GM21528 (cell line): Measurements from ENCODE around the gene GALNTL6.
A peak's percentile ranks its signal among the peaks of the same experiment; 100 is the strongest.

Source experiments
- ATAC-seq: cut with Tn5 transposase; IDR thresholded peaks from one replicate; pipeline ENCODE4 v1.9.1; 2021; ENCODE audit warnings: mild to moderate bottlenecking, moderate library complexity; ENCODE audit not compliant: unreplicated experiment, low FRiP score

GALNTL6 gene

DNA sequence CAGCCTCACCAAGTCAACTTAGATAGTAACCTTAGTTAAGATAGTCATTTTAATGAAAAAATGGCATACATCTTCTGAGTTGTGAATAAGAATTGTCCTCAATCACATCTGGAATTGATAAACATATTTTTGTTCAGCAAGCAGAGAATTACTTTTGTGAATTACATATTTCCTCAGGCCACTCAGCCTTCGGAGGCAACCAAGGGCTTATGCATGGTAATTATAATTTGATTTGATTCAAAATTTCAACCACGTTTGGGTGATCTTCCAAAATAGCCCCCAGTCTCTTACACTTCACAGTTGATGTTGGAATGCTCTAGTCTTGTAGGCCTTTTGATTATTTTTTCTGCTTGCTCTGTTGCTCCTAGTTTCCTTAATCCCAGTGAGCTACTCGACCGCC is 63.4 kb downstream of the GALNTL6 start:
- ATAC-seq, result no peak

DNA sequence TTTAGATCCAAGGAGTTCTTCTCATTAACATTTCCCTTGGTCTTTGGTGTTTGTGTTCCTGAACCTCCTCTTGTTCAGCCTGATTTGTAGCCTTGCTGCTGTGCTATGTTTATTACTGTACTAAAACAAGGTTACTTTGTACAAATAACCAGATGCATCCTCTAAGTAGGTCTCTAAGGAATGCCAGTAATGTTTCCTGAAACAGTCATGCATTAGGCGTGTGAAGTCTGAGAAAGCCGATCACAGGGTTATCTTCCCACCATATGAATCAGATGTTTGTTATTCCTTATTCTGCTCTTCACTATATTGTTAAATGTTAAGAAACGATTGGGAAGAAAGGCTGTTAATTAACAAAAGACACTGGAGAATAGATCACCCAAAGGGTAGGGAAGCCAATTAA is 66.9 kb downstream of the GALNTL6 start:
- no peak for ATAC-seq

DNA sequence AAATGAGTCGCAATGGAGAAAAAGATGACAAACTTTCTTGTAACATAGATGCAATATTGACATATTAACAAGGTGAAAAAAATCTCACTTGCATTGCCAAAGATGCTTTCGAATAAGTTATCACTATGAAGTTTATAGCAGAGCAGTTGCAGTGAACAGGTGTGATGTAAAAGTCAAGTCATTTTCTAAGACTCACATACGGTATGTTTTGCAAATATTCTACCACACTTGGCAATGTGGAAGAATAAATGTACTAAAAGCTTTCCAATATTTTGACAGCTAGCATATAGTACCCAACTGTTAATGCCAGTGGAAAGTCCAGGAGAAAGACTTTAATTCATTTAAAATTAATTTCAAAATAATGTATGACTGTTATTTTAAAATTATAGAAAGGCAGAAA is 76.5 kb downstream of the GALNTL6 start:
- no peak for ATAC-seq

DNA sequence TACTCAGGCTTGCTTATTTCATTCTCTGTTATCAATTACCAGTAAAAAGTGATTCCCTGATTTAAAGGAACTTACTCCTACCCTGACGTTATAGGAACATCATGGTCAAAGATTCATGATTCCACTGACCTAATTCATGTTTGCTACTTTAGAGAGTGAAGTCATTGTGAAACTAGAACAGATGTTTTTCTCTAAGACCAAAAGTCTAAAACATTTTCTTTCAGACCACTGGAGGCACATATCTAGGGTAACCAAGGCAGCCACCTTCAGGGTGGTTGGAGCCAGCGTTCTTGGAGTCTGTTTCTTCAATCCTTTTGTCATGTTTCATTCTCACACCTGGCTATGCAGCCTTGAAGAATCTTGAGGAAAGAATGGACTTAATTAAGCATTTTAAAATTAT is 77.8 kb downstream of the GALNTL6 start:
- peak; percentile 73 for ATAC-seq

GRCh38 chr4:171896426-171896825 is 83.2 kb downstream of the GALNTL6 start:
- no peak for ATAC-seq

- peak; percentile 49 for ATAC-seq
Measured at GRCh38 chr4:171919314-171919713, 106.1 kb downstream of the GALNTL6 start.

DNA sequence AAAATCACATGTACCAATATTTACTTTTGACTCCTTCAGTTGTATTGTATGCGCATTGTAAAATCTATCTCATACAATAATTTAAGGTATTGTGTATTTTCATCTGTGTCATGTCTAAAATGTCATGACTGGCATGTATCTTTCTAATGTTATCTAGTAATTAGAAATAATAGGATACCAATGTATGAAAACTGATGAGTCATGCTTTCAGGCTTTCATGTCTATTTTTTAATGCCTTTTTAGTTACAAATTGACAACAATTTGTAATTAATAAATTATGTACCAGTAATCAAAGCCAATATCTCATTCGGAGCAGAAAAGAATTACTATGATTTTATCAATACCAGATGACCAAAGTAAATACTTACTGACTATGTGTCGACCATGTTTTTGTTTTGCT is 107.7 kb downstream of the GALNTL6 start:
- no peak for ATAC-seq

DNA sequence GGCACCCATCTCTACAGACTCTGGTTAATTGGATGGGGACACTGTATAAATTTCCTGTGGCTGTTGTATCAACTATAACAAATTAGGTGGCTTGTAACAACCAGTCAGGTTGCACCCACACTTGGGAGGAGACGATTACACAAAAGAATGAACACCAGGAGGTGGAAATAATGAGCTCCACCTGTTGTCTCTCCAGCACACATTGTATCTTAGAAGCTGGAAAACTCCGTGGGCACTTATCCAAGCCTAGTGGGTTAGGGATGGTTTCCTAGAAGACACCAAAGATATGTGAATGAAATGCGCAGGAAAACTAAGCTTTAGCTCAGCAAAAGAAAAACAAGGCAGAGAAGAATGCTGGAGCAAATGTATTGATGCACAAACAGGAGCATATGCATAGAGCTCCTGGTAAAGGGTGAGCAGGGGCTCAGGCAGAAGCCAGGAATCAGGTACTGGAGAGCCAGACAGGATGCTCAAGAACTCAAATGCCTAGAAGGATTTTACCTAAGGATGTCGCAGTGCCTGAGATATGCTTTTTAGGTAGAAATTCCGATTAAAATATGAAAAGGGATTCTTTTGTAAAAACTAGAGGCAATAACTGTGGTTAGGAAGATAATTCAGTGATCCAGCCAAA is 111.7 kb downstream of the GALNTL6 start:
- no peak for ATAC-seq

DNA sequence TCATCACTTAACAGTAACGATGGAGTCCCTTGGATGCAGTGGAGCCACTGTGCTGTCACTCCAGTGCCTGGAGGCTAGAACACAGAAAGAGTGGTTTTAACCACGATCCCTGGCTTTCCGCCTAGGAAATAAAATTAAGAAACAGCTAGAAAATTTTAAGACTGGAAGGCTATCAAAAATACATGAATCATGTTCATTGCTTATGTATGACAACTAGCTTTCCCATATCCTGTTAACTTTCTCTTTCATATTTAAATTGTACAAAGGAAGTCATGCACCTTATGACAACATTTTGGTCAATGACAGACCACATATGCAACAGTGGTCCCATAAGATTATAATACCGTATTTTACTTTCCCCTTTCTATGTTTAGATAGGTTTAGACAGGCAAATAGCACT is 115.1 kb downstream of the GALNTL6 start:
- ATAC-seq, result no peak

DNA sequence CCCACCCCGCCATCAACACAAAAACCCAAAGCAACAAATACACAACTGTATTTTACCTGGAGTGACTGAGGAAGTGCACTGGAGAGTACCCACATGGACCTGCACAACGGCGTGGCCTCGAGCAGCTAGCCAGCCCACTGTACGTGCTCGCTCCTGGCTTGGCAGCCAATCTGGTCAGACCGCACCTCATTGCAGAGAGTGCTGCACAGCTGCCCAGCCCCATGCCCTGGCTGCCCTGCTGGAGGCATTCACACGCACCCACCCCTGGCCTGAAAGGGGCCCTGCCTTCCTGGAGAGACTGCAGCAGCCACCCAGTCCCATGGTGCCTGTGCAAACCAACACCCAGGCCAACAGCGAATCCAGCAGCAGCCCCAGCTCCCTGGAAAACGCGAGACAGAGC is 116.3 kb downstream of the GALNTL6 start:
- ATAC-seq, result no peak

DNA sequence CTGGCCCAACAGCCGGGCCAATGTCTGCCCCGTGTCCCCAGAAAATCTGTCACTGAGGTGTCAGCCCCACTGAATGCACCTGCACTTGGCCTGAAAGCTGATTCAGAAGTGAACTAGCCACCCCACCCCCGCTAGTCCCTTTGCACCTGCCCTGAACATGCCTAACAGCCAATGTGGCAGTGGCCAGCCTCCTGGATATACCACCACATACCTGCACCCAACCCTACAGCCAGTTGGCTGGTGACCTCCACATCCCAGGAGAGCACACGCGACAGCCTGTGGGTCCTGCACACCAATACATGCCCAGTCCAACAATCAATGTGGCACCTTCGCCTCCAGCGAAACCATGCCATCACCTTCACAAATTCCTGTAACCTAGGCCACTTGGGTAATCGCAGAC is 116.7 kb downstream of the GALNTL6 start:
- ATAC-seq, result no peak

GRCh38 chr4:171932238-171932637 is 119.0 kb downstream of the GALNTL6 start:
- ATAC-seq, result no peak

GRCh38 chr4:171940656-171941055 is 127.5 kb downstream of the GALNTL6 start:
- no peak for ATAC-seq

DNA sequence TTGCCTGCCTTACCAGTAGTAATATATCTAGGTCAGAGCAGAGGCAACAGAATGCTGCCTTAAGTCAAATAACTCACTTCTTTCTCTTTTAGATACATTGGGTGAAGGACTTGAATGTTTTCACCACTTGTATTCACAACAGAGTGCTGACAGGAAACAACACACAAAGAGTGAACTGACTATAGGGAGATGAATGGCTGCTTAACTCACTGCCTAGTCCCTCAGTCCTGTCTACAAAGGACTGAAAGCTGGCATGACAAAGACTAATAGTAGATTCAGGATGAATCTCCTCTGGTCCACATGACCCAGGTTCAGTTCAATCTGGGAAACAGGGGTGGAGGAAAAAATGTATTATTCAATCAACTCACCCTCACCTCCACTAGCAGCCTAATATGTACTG is 134.2 kb downstream of the GALNTL6 start:
- no peak for ATAC-seq

GRCh38 chr4:171948038-171948437 is 134.8 kb downstream of the GALNTL6 start:
- ATAC-seq, result no peak

- no peak for ATAC-seq
Measured at GRCh38 chr4:171954650-171955049, 141.4 kb downstream of the GALNTL6 start.

GRCh38 chr4:171956678-171957077 is 143.5 kb downstream of the GALNTL6 start:
- no peak for ATAC-seq

GRCh38 chr4:171962110-171962509 is 148.9 kb downstream of the GALNTL6 start:
- ATAC-seq, result no peak

DNA sequence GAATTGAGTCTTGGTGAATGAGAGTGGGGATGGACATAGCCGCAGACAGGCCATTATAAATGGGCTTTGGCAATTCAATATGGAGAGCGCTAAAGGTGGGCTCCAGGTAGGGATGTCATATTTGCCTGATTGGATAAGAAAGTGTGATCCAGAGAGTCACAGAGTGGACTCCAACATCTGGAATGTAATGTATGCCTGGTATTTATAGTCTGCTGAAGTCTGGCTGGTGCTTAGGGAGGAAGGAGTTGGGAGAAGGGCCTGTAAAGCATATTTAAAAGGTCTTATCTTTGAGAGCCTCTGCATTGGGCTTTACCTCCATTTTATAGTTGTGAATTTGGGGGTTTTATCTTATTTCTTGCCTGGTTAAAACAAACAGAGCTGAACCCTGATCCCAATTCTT is 153.2 kb downstream of the GALNTL6 start:
- ATAC-seq, result no peak

DNA sequence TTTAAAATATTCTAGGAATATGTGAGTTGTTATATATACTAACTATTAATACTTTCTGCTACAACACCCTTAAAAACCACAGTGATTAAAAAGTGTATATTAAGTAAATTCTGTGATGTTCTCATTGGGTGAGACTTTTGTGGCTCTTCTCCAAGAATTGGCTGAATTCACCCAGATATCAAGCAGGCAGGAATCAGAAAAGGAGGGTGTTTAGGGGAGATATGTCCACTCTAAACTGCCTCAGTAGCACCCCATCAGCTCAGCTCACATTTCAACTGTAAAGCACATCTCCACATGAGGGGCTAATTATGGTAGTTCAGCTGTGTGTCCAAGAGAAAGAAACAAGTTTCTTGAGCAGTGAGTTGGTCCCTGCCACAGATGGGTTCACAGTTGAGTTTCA is 165.0 kb downstream of the GALNTL6 start:
- ATAC-seq, result no peak

GRCh38 chr4:171979461-171979860 is 166.3 kb downstream of the GALNTL6 start:
- no peak for ATAC-seq

GRCh38 chr4:171981185-171981584 is 168.0 kb downstream of the GALNTL6 start:
- ATAC-seq, result no peak
